ENCODE results near the gene KRT76. TPM values are rescaled to one million over a fixed set of nuclear protein-coding genes. Genes with fewer than 3 reads are reported as not detected.

KRT76 gene
- total RNA-seq, 4 donors from 2014 or later: 0.15 TPM; not detected in 3

DNA sequence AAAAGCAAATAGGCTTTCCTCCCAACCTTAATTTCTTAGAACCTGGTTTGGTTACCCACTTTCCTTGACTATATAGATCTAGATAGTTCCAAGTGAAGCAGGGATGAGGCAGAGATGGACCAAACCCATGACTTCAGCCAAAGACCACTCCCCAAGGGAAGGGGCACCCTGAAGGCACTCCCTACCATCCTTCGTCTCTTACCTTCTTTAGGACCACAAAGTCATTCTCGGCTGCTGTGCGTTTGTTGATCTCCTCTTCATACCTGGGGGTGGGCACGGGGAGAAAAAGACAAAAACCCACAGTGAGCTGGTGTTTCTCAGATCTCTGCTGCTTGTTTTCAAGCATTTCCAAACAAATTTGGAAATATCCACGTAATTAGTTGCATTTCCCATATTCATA, 33.4 kb upstream of the KRT76 start:
- TF ChIP-seq, protein P1, sequence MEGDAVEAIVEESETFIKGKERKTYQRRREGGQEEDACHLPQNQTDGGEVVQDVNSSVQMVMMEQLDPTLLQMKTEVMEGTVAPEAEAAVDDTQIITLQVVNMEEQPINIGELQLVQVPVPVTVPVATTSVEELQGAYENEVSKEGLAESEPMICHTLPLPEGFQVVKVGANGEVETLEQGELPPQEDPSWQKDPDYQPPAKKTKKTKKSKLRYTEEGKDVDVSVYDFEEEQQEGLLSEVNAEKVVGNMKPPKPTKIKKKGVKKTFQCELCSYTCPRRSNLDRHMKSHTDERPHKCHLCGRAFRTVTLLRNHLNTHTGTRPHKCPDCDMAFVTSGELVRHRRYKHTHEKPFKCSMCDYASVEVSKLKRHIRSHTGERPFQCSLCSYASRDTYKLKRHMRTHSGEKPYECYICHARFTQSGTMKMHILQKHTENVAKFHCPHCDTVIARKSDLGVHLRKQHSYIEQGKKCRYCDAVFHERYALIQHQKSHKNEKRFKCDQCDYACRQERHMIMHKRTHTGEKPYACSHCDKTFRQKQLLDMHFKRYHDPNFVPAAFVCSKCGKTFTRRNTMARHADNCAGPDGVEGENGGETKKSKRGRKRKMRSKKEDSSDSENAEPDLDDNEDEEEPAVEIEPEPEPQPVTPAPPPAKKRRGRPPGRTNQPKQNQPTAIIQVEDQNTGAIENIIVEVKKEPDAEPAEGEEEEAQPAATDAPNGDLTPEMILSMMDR (IDR thresholded peaks at IDR 0.05): no peak
- no peak for TF ChIP-seq POLR2AphosphoS5 (IDR thresholded peaks at IDR 0.05)
- no peak for TF ChIP-seq EP300 (IDR thresholded peaks at IDR 0.05)
- no peak for TF ChIP-seq POLR2A (IDR thresholded peaks at IDR 0.05)
- Histone ChIP-seq H3K27me3 (peaks cover 7% of the 10 kb centered on the region), H3K27ac (no peak overlapping the region), H3K4me1 (no peaks in the 10 kb centered on the region), H3K9me3 (no peaks in the 10 kb centered on the region), H3K36me3 (no peaks in the 10 kb centered on the region), H3K4me3 (no peak overlapping the region)
- WGBS, 2 donors (ENCODE audit: low coverage in 1 of 2): 57 to 69% methylated on average over 5 of the region's 5 CpGs
- no peak for ATAC-seq

DNA sequence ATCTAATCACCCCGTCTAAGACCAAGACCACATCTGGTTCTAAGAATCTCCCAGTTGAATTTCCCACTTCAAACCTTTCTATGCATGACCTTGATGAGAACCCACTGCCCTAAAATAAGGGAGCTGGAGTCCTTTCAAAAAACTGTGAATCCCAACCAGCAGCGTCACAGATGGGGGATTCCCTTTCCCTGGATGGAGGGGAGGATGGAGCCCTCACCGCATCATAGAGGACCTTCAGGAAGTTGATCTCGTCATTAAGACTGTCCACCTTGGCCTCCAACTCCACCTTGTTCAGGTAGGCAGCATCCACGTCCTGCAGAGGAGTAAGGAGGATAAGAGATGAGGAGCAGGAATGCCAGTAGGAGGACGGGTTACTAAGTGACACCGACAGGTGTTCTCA, 32.0 kb upstream of the KRT76 start:
- Histone ChIP-seq H3K27ac (no peak overlapping the region), H3K4me3 (no peak overlapping the region), H3K27me3 (peaks cover 7% of the 10 kb centered on the region), H3K4me1 (no peaks in the 10 kb centered on the region), H3K36me3 (no peaks in the 10 kb centered on the region), H3K9me3 (no peaks in the 10 kb centered on the region)
- TF ChIP-seq POLR2AphosphoS5 (IDR thresholded peaks at IDR 0.05): no peak
- TF ChIP-seq EP300 (IDR thresholded peaks at IDR 0.05): no peak
- TF ChIP-seq POLR2A (IDR thresholded peaks at IDR 0.05): no peak
- TF ChIP-seq, protein P1 (IDR thresholded peaks at IDR 0.05): no peak
- WGBS, 2 donors (ENCODE audit: low coverage in 1 of 2): 66 to 83% methylated on average over 2 to 4 of the region's 7 CpGs
- no peak for ATAC-seq

DNA sequence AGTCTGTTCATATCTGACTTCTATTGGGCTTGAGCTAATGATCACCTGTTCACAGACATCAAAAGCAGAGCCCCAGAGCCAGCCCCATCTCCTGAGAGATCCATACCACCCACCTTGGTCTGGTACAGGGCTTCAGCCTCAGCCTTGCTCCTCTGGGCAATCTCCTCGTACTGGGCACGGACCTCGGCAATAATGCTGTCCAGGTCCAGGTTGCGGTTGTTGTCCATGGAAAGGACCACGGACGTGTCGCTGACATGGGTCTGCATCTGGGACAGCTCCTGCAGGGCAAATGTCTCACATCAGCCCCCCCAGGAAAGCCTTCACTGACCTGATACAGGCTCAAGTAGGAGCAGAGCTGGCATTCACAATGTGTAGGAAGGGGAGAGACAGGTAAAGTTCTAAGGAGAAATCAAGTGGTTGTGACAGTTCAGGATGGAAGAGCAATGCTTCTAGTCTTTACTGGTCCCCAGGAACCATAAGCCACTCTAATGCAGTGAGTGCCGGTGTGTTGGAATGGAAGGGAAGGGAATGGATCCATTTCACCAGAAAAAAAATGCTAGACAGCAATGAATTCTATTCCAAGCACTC, 31.5 kb upstream of the KRT76 start:
- Histone ChIP-seq H3K9me3 (no peaks in the 10 kb centered on the region), H3K27me3 (peaks cover 7% of the 10 kb centered on the region), H3K4me1 (no peaks in the 10 kb centered on the region), H3K27ac (no peak overlapping the region), H3K4me3 (no peak overlapping the region), H3K36me3 (no peaks in the 10 kb centered on the region)
- ATAC-seq: no peak
- TF ChIP-seq, protein P1 (IDR thresholded peaks at IDR 0.05): no peak
- no peak for TF ChIP-seq EP300 (IDR thresholded peaks at IDR 0.05)
- TF ChIP-seq POLR2AphosphoS5 (IDR thresholded peaks at IDR 0.05): no peak
- no peak for TF ChIP-seq POLR2A (IDR thresholded peaks at IDR 0.05)
- WGBS, 2 donors (ENCODE audit: low coverage in 1 of 2): 100% methylated on average over 1 of the region's 8 CpGs; no CpG with 5 or more reads in 1 of the 2 donors

DNA sequence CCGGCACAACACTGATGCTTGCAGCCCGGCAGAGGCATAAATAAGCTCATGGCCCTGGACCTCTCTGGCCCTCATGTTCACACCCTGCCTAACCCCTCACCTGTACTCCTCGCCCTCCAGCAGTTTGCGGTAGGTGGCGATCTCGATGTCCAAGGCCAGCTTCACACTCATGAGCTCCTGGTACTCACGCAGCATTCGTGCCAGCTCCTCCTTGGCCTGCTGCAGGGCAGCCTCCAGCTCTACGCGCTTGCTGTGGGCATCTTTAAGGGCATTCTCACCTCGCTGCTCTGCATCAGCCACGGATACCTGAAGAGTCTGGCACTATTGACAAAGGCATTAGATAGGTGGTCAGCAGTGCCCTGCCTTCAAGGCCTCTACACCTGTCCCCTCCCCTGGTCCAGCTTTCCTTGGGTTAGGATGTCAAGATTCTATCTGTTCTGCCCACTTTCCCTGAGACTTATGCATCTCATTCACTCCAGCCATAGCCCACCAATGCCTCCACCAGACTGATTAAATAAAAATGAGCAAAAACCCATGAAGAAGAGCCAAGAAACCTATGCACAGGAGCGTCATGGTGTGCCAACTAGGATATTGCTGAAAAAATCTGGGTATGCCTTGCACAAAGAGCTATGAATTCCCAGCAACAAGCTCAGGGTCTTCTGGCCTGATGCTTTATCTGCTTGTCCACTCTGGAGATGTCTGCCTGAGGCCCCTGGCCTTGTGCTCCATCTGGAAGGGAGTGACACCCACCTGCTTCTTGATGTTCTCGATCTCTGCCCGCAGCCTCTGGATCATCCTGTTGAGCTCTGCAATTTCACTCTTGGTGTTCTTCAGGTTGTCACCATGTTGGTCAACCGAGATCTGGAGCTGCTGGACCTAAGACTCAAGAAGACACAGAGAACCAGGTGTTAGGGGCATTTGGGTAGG, 30.7 kb upstream of the KRT76 start:
- no peak overlapping the region for H3K4me3 ChIP-seq
- 84% methylated on average over 5 of the region's 16 CpGs; no CpG with 5 or more reads in 1 of the 2 donors for WGBS, 2 donors (ENCODE audit: low coverage in 1 of 2)
- H3K4me1 ChIP-seq: no peaks in the 10 kb centered on the region
- H3K27me3 ChIP-seq: peaks cover 7% of the 10 kb centered on the region
- no peak overlapping the region for H3K27ac ChIP-seq
- TF ChIP-seq, protein P1 (IDR thresholded peaks at IDR 0.05): no peak
- TF ChIP-seq POLR2AphosphoS5 (IDR thresholded peaks at IDR 0.05) (no peak), EP300 (IDR thresholded peaks at IDR 0.05) (no peak), POLR2A (IDR thresholded peaks at IDR 0.05) (no peak)
- no peak for ATAC-seq
- H3K36me3 ChIP-seq: no peaks in the 10 kb centered on the region
- H3K9me3 ChIP-seq: no peaks in the 10 kb centered on the region

All from gastroesophageal sphincter (tissue), 4 donors.